ENCODE results near the gene GSC. TPM values are rescaled to one million over a fixed set of nuclear protein-coding genes. Genes with fewer than 3 reads are reported as not detected.

Gene GSC
- total and polyA plus RNA-seq, 2 of the 4 experiments (the other 2 are of a cell fraction), result not detected

DNA sequence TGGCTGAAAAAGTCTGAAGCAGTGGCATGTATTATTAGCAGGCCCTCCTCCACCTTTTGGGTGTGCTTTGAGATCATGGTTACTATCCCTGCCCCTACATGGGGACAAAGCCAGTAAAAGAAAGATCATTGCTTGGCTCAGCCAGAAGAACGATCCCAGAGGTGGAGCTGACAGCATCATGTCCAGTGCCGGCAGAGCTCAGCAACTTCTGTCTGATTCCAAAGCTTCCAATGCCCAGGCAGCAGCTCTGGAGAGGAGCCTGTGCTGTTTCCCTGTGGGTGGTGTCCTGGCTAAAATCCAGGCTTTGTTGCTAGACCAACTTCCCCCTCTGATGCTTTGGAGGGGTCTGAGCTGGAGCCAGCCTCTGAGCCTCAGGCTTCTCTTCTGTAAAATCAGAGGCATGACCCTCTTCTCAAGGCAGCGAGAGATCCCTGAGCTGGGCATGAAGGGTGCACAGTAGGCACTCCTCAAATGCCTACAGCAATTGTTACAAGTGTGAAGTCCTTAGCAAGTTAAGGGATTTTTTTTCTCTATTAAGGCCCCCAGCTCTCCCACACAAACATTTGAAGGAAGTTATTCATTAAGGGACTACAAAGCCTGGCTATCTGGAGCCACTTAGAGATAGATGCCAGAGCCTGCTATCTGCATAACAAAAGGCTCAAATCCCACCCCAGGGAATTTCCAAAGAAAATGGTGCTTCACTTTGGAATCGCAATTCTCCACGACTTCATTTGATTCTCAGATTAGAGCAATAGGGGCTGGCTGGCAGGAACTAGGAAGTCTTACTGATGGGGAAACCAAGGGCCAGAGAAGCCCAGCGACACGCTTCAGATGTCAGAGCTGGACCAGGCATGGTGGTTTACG lies 10.9 kb upstream of the GSC start:
- H2AK9ac ChIP-seq (replicated peaks; ENCODE audit: low read depth, low read length, poor library complexity), result no peak overlapping the region
- no peak overlapping the region for H3K18ac ChIP-seq (ENCODE audit: low read depth, low read length)
- H3K36me3 ChIP-seq (ENCODE audit: control insufficient read depth, insufficient read depth, low read length), result no peaks in the 10 kb centered on the region
- H3K4ac ChIP-seq (ENCODE audit: low read depth, low read length), result no peak overlapping the region
- in situ Hi-C loops (cut with MboI; ENCODE audit: low sequenced_read_pairs) (no loop called here), dilution Hi-C loops (cut with HindIII; ENCODE audit: low sequenced_read_pairs, unreplicated experiment) (no loop called here), intact Hi-C loops (cut with micrococcal nuclease) (no loop called here)
- no peak overlapping the region for H4K8ac ChIP-seq (ENCODE audit: low read depth in 2 of 2, low read length in 2 of 2)
- no TSS peak for BruUV-seq (replicated peaks)
- H3K9me3 ChIP-seq (ENCODE audit: control insufficient read depth, insufficient read depth, low read length), result no peaks in the 10 kb centered on the region
- H3K23ac ChIP-seq (ENCODE audit: low read depth, low read length), result no peak overlapping the region
- WGBS, 2 experiments (ENCODE audit: extremely low coverage in 2 of 2, insufficient read length in 1 of 2), result 58% methylated on average over 2 of the region's 8 CpGs; no CpG with 5 or more reads in 1 of the 2 experiments
- H3K9ac ChIP-seq (ENCODE audit: low read depth, low read length), result no peak overlapping the region
- TF ChIP-seq, protein P1, sequence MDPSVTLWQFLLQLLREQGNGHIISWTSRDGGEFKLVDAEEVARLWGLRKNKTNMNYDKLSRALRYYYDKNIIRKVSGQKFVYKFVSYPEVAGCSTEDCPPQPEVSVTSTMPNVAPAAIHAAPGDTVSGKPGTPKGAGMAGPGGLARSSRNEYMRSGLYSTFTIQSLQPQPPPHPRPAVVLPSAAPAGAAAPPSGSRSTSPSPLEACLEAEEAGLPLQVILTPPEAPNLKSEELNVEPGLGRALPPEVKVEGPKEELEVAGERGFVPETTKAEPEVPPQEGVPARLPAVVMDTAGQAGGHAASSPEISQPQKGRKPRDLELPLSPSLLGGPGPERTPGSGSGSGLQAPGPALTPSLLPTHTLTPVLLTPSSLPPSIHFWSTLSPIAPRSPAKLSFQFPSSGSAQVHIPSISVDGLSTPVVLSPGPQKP (IDR thresholded peaks at IDR 0.05; ENCODE audit: borderline replicate concordance, low read depth, low read length), result no peak
- TF ChIP-seq RFX5 (IDR thresholded peaks at IDR 0.05; ENCODE audit: low read depth, low read length) (no peak), BHLHE40 (IDR thresholded peaks at IDR 0.05; ENCODE audit: low read depth, low read length) (no peak), MAZ (IDR thresholded peaks at IDR 0.05; ENCODE audit: borderline replicate concordance, low read depth, low read length) (no peak), POLR2A (IDR thresholded peaks at IDR 0.05; ENCODE audit: low read depth, low read length) (no peak)
- TF ChIP-seq, protein P2, sequence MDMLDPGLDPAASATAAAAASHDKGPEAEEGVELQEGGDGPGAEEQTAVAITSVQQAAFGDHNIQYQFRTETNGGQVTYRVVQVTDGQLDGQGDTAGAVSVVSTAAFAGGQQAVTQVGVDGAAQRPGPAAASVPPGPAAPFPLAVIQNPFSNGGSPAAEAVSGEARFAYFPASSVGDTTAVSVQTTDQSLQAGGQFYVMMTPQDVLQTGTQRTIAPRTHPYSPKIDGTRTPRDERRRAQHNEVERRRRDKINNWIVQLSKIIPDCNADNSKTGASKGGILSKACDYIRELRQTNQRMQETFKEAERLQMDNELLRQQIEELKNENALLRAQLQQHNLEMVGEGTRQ (IDR thresholded peaks at IDR 0.05; ENCODE audit: low read depth, low read length), result no peak
- no peaks in the 10 kb centered on the region for H3K4me1 ChIP-seq (ENCODE audit: control insufficient read depth, insufficient read depth, low read length)
- H3K4me2 ChIP-seq (ENCODE audit: low read depth, low read length), result no peak overlapping the region
- no peak overlapping the region for H3K56ac ChIP-seq (ENCODE audit: extremely low read depth, insufficient read depth, low read length)
- H2BK120ac ChIP-seq (ENCODE audit: low read depth, low read length), result no peak overlapping the region
- H3K4me3 ChIP-seq (ENCODE audit: insufficient read depth, low read depth, low read length), result no peak overlapping the region
- no peaks in the 10 kb centered on the region for H3K27me3 ChIP-seq (ENCODE audit: control insufficient read depth, insufficient read depth, low read length)
- no peaks in the 10 kb centered on the region for H3K79me1 ChIP-seq (ENCODE audit: low read depth in 1 of 2, low read length in 2 of 2)
- ATAC-seq (ENCODE audit: low read depth) (no peak), DNase-seq (no peak)
- ChIA-PET CTCF (no interaction called here), POLR2A (ENCODE audit: unreplicated experiment) (no interaction called here)
- no peaks in the 10 kb centered on the region for H3K9me1 ChIP-seq (ENCODE audit: insufficient read depth, low read length)
- H4K91ac ChIP-seq (ENCODE audit: insufficient read depth, low read depth, low read length), result no peak overlapping the region
- no peaks in the 10 kb centered on the region for H4K20me1 ChIP-seq (ENCODE audit: insufficient read depth, low read length)
- no peak overlapping the region for H2BK20ac ChIP-seq (ENCODE audit: low read depth, low read length)
- no peak overlapping the region for H3K27ac ChIP-seq (ENCODE audit: insufficient read depth, low read length)
- H2BK5ac ChIP-seq (ENCODE audit: low read depth, low read length, poor library complexity, severe bottlenecking), result no peak overlapping the region
- H3K14ac ChIP-seq (replicated peaks; ENCODE audit: low read depth, low read length), result no peak overlapping the region
- no peak overlapping the region for H2BK15ac ChIP-seq (ENCODE audit: low read depth, low read length)
- H2AFZ ChIP-seq (replicated peaks; ENCODE audit: low read length, poor library complexity), result no peak overlapping the region
- no peak overlapping the region for H2AK5ac ChIP-seq (ENCODE audit: low read depth, low read length)
- H4K5ac ChIP-seq (ENCODE audit: low read depth, low read length), result no peak overlapping the region

All from IMR-90 (cell line).